Small intestine (tissue), 7 donors: Measurements from ENCODE around the gene FAM3B. TPM values are rescaled to one million over a fixed set of nuclear protein-coding genes. Genes with fewer than 3 reads are reported as not detected.

Experiments used
- DNase-seq, 2 donors: peaks; one replicate each; pipeline versions ENCODE4 v3.0.0 to v3.0.0-alpha.2; 2013
- FAIRE-seq: peaks from 2 replicates; lab custom pipeline; 2012; peaks lifted over from hg19 to GRCh38; lab: Jason Lieb, UNC
- H3K27ac ChIP-seq, 3 donors: one replicate each; pipeline ENCODE4 v1.5.1; 2013; ENCODE audit warnings: low read length in 2 of 3, mild to moderate bottlenecking in 2 of 3, control low read depth in 1 of 3, inconsistent platforms in 1 of 3, low read depth in 1 of 3, moderate library complexity in 1 of 3
- H3K27me3 ChIP-seq, 3 donors: one replicate each; pipeline ENCODE4 v1.6.1; 2013; ENCODE audit warnings: low read length in 3 of 3, inconsistent platforms in 1 of 3; ENCODE audit not compliant: control insufficient read depth in 3 of 3, insufficient read depth in 3 of 3
- H3K36me3 ChIP-seq, 3 donors: one replicate each; pipeline ENCODE4 v1.6.1; 2013; ENCODE audit warnings: low read length in 3 of 3, inconsistent platforms in 1 of 3, low read depth in 1 of 3, mild to moderate bottlenecking in 1 of 3, moderate library complexity in 1 of 3; ENCODE audit not compliant: control insufficient read depth in 3 of 3, insufficient read depth in 2 of 3
- H3K4me1 ChIP-seq, 3 donors: one replicate each; pipeline ENCODE4 v1.6.1; 2013; ENCODE audit warnings: low read length in 2 of 3, inconsistent platforms in 1 of 3, low read depth in 1 of 3, mild to moderate bottlenecking in 1 of 3, moderate library complexity in 1 of 3; ENCODE audit not compliant: control insufficient read depth in 3 of 3, insufficient read depth in 2 of 3
- H3K4me3 ChIP-seq, 3 donors: one replicate each; pipeline ENCODE4 v1.5.1; 2013; ENCODE audit warnings: low read length in 3 of 3, control low read depth in 1 of 3, inconsistent platforms in 1 of 3, low read depth in 1 of 3, mild to moderate bottlenecking in 1 of 3, moderate library complexity in 1 of 3
- H3K9me3 ChIP-seq, 2 donors: one replicate each; pipeline ENCODE4 v1.6.1; 2013; ENCODE audit warnings: low read depth in 1 of 2, low read length in 1 of 2; ENCODE audit not compliant: control insufficient read depth in 2 of 2, insufficient read depth in 1 of 2
- WGBS, 3 donors: extraction: QIAGEN DNeasy Blood & Tissue Kit; methylation state at CpG; one replicate each; pipeline ENCODE4 v1.1.7; 2013; 5-methylcytosine and 5-hydroxymethylcytosine counted together
- polyA plus RNA-seq, 4 donors: library from polyadenylated mRNA; stranded (reverse) in 3 of 4; unstranded in 1 of 4; fragments of 200-250 nt in 3 of 4; fragments of 120-200 nt in 1 of 4; gene quantifications; one replicate each; pipeline versions ENCODE4 v1.2.1 to v1.2.3, GENCODE V29; 2013
- donor health status: healthy with polysubstance abuse.
- donor health status: control.
- donor health status: control.
- donor health status: Bipolar disorder and iron deficiency.
- donor health status: healthy.

The FAM3B gene
- polyA plus RNA-seq, 4 donors = 35.8 to 379 (median 229) TPM

- H3K27me3 ChIP-seq = peaks cover 0 to 4% (median 0%) of the 10 kb centered on the region in 3 donors
- no peaks in the 10 kb centered on the region for H3K4me1 ChIP-seq
- FAIRE-seq (no peak), DNase-seq (no peak)
- no peaks in the 10 kb centered on the region for H3K9me3 ChIP-seq
- H3K27ac ChIP-seq = no peak overlapping the region
- WGBS, 3 donors = 95 to 97% (median 97%) methylated on average over 10 of the region's 10 CpGs
- H3K36me3 ChIP-seq = peaks cover 0 to 10% (median 8%) of the 10 kb centered on the region in 3 donors
- no peak overlapping the region for H3K4me3 ChIP-seq
These were observed 87.4 kb downstream of the FAM3B start for GRCh38 chr21:41403966-41404365.

GRCh38 chr21:41405321-41405720 is 88.7 kb downstream of the FAM3B start:
- WGBS, 3 donors = 92 to 97% (median 95%) methylated on average over 4 of the region's 4 CpGs
- DNase-seq (no peak), FAIRE-seq (no peak)
- no peaks in the 10 kb centered on the region for H3K9me3 ChIP-seq
- H3K4me1 ChIP-seq = no peaks in the 10 kb centered on the region
- peaks cover 0 to 10% (median 6%) of the 10 kb centered on the region in 3 donors for H3K36me3 ChIP-seq
- no peak overlapping the region for H3K27ac ChIP-seq
- no peak overlapping the region for H3K4me3 ChIP-seq
- peaks cover 0 to 4% (median 0%) of the 10 kb centered on the region in 3 donors for H3K27me3 ChIP-seq

GRCh38 chr21:41406340-41406739 is 89.7 kb downstream of the FAM3B start:
- Histone ChIP-seq H3K27ac (no peak overlapping the region), H3K4me3 (no peak overlapping the region), H3K36me3 (peaks cover 0 to 10% (median 6%) of the 10 kb centered on the region in 3 donors), H3K27me3 (peaks cover 0 to 4% (median 0%) of the 10 kb centered on the region in 3 donors), H3K4me1 (no peaks in the 10 kb centered on the region), H3K9me3 (peaks cover 0 to 6% of the 10 kb centered on the region in 2 donors)
- 88 to 90% (median 89%) methylated on average over 6 of the region's 6 CpGs for WGBS, 3 donors
- FAIRE-seq (no peak), DNase-seq (no peak)

Other genes starting within 250 kb of the FAM3B start
- 10 to 100 TPM in 2 of 4 donors, 1 to 10 TPM in 2; 3.2 to 56.1 (median 9.1) TPM for gene BACE2, start 148.6 kb upstream of the FAM3B start, polyA plus RNA-seq
- gene MX2, start 45.2 kb downstream of the FAM3B start, polyA plus RNA-seq = 1 to 10 TPM; 2.9 to 9.1 (median 5.0) TPM
- 10 to 100 TPM; 14.6 to 64.9 (median 36.8) TPM for gene MX1, start 109.4 kb downstream of the FAM3B start, polyA plus RNA-seq
- gene TMPRSS2, start 191.4 kb downstream of the FAM3B start, polyA plus RNA-seq = 100 to 1,000 TPM; 108 to 167 (median 136) TPM